Lower lobe of right lung (tissue), 2 donors: ENCODE measurements around the gene GPBAR1. TPM values are rescaled to one million over a fixed set of nuclear protein-coding genes. Genes with fewer than 3 reads are reported as not detected.
A peak's percentile ranks its signal among the peaks of the same experiment; 100 is the strongest.

Experiments
- ATAC-seq, 2 donors: fragments of 200-7000 bp; cut with Tn5 transposase; one replicate each; pipeline ENCODE4 v1.9.1; 2020 to 2022; ENCODE audit warnings: mild to moderate bottlenecking in 2 of 2, moderate library complexity in 2 of 2
- DNase-seq: peaks from one replicate; pipeline ENCODE4 v3.0.0-alpha.2; 2020
- H3K27ac ChIP-seq: fragments of 200-600 bp; one replicate; pipeline ENCODE4 v1.8.0; 2022
- H3K27me3 ChIP-seq: fragments of 200-600 bp; one replicate; pipeline ENCODE4 v1.8.0; 2022; ENCODE audit warnings: low read depth
- H3K36me3 ChIP-seq: fragments of 200-600 bp; one replicate; pipeline ENCODE4 v1.8.0; 2022; ENCODE audit warnings: mild to moderate bottlenecking
- H3K4me1 ChIP-seq: fragments of 200-600 bp; one replicate; pipeline ENCODE4 v1.8.0; 2022
- H3K4me3 ChIP-seq: fragments of 200-600 bp; one replicate; pipeline ENCODE4 v1.8.0; 2022; ENCODE audit warnings: mild to moderate bottlenecking
- H3K9me3 ChIP-seq: fragments of 200-600 bp; one replicate; pipeline ENCODE4 v1.8.0; 2022
- CTCF ChIP-seq: fragments of 200-600 bp; IDR thresholded peaks from one replicate; pipeline ENCODE4 v1.8.0; 2022; ENCODE audit warnings: antibody characterized with exemption, mild to moderate bottlenecking
- intact Hi-C: fragments of 100-400 bp; cut with DNase I; formaldehyde crosslinking; loops from one replicate; pipeline ENCODE4 v1.11.0; 2022
- total RNA-seq: library from RNA; stranded (reverse); fragmentation: NEBNext Ultra II Directional; extraction: Animal tissue kit (Norgen Biotek cat#: 25700); gene quantifications from one replicate; pipeline ENCODE4 v1.2.1, GENCODE V29; 2021
- donor health status: DM: no; HTN: yes; CAD: no; lungs with severe emphysema.

Gene GPBAR1
- total RNA-seq, 1 donor from 2014 or later = 4.6 TPM

DNA sequence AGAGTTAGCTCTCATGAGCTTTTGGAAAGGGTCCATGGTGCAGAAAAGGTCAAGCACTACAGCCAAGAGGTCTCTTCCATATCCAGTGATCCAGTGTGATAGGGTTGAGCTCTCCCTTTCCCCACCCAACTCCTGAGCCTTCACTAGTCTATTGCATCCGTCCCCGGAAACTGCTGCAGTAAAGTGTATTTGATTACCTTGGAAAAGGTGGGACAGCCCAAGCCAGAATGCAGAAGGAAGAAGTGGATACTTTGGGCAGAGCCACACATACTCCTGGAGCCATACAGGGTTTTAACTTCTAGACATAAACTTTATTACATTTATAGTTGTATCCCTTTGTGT, 13.1 kb downstream of the GPBAR1 start:
- no peaks in the 10 kb centered on the region for H3K27me3 ChIP-seq
- intact Hi-C loops = no loop called here
- no peak overlapping the region for H3K27ac ChIP-seq
- TF ChIP-seq CTCF = no peak
- H3K9me3 ChIP-seq = no peaks in the 10 kb centered on the region
- ATAC-seq (no peak), DNase-seq (no peak)
- peaks cover 34% of the 10 kb centered on the region for H3K4me1 ChIP-seq
- H3K4me3 ChIP-seq = no peak overlapping the region
- peaks cover 64% of the 10 kb centered on the region for H3K36me3 ChIP-seq

GRCh38 chr2:218274586-218274985, 13.8 kb downstream of the GPBAR1 start:
- no peak for ATAC-seq
- H3K27ac ChIP-seq = peak overlapping the region; percentile 31
- no peak for TF ChIP-seq CTCF
- peaks cover 71% of the 10 kb centered on the region for H3K36me3 ChIP-seq
- no peaks in the 10 kb centered on the region for H3K27me3 ChIP-seq
- H3K4me3 ChIP-seq = no peak overlapping the region
- H3K9me3 ChIP-seq = no peaks in the 10 kb centered on the region
- DNase-seq = peak; percentile 21
- peaks cover 30% of the 10 kb centered on the region for H3K4me1 ChIP-seq
- intact Hi-C loops = no loop called here

DNA sequence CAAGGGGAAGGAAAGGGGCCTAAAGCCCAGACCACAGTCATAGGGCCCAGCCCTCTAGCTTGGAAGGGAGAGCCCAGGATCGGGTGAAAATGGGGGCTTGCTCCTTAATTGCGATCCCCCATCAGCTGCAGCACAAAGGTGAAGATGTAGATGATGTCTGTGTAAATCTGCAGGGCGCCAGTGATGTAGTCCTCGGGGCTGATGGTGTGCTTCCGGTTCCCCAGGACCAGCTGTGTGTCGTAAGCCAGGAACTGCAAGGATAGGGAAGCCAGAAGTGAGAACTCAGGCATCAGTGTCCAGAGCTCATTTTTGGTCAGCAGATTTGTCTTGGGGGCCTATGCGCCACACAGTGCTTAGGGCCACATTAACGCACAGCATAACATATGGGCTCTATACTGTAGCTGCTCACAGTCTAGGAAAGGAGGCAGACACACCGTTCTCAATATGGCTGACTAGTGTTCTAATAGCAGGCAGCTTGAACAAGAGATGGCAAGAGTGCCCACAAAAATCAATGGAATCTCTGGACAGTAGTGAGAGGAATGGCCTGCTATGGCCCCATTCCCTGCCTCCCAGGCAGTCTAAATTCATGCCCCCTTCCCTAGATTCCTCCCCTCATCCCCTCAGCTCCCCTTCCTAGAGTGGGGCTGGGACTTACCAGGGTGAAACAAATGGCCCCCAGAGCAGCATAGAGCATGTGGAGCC, 14.7 kb downstream of the GPBAR1 start:
- peak overlapping the region; percentile 4 for H3K27ac ChIP-seq
- no peaks in the 10 kb centered on the region for H3K9me3 ChIP-seq
- H3K36me3 ChIP-seq = peaks cover 81% of the 10 kb centered on the region
- intact Hi-C loops = no loop called here
- no peak overlapping the region for H3K4me3 ChIP-seq
- no peak for ATAC-seq
- no peak for TF ChIP-seq CTCF
- H3K27me3 ChIP-seq = no peaks in the 10 kb centered on the region
- H3K4me1 ChIP-seq = peaks cover 30% of the 10 kb centered on the region
- no peak for DNase-seq

DNA sequence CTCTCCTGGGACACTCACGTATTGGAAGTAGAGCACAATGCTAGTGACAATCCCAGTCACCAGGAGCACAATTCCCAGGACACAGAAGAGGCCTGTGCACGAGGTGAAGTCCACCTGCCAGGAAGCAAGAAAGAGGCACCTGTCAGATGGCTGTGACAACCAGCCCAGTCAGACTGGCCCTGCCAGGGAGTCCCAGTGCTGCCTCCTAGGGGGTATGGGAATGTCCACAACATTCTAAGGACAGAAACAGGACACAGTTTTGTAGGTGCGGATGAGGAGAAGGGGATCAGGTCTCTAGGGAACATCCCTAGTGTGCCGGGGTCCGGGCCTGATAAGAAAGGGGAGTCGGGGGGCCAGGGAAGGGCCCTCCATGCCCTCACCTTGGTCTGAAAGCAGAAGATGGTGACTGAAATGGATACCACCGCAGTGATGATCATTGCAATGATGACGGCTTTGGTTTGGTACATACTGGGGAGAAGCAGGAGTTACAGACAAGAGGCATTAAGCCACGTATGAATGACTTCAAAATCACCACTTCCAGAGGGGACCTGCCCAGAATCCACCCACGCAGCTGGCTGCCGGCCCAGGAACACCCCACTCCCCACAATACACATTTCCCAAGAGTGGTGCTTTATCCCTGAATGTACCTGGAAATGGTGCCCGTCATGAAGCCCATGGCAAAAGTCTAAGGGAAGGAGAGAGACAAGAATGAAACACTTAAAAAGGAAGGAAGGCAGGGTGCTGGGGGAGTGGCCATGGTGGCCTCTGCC, 16.4 kb downstream of the GPBAR1 start:
- peak; percentile 22 for DNase-seq
- H3K27me3 ChIP-seq = no peaks in the 10 kb centered on the region
- no peak for TF ChIP-seq CTCF
- H3K27ac ChIP-seq = no peak overlapping the region
- intact Hi-C loops = no loop called here
- peaks cover 96% of the 10 kb centered on the region for H3K36me3 ChIP-seq
- H3K4me3 ChIP-seq = no peak overlapping the region
- H3K9me3 ChIP-seq = no peaks in the 10 kb centered on the region
- no peak for ATAC-seq
- peaks cover 23% of the 10 kb centered on the region for H3K4me1 ChIP-seq

DNA sequence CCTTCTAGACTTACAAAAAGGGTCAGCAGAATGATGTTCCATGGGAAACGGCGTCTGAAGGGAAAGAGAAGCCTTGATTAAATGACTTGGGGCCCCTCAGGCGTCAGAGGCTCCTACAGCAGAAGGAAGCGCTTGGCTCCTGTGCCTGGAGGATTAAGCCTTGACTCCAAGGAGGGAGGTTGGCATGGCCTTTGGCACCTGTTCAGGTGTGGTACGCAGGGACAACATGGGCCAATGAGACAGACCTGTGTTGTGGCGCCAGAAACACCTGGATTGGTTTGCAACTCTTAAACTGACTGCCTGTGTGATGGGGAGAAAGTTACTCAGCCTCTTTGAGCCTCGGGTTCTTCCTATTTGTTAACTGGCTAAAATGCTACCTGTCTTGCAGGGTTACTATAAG, 17.1 kb downstream of the GPBAR1 start:
- Histone ChIP-seq H3K4me1 (peaks cover 23% of the 10 kb centered on the region), H3K27me3 (no peaks in the 10 kb centered on the region), H3K36me3 (peaks cover 99% of the 10 kb centered on the region), H3K4me3 (no peak overlapping the region), H3K9me3 (no peaks in the 10 kb centered on the region), H3K27ac (no peak overlapping the region)
- intact Hi-C loops = no loop called here
- ATAC-seq (no peak), DNase-seq (no peak)
- no peak for TF ChIP-seq CTCF
